ENCODE measurements around the gene RADIL.

The RADIL gene

DNA sequence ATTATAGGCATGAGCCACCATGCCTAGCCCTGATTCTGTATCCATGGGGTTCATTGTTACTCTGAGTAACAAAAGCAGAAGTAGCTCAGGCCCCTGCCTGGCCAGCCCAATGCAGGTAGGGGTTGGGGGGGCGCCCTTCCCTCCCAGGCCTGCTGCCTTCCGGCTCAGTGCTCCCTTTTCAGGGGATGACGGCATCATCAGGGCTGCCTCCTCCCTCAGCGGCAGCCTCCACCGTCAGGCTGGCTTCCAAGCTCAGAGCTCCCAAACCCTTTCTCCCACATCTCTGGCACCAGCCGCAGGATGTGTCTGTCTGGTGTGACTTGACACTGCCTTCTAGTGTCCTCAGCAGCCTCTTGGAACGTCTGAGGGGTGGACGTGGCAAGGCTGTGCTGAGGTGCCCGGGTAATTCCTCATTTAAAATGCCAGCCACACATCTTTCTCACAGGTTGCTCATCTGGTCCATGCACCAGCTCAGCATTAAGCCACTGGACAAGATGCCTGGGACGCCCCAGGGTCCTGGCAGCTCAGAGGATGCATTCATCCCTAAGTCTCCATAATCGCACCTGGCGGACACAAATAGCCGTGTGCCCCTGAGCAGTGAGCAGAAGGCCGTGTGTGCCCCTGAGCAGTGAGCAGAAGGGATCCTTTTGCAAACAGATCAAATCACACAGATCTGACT, 59.9 kb downstream of the RADIL start:
- H3K9me3 ChIP-seq (ENCODE audit: insufficient read depth, low read depth, low read length): no peaks in the 10 kb centered on the region
- H3K4me3 ChIP-seq (ENCODE audit: low read length): no peak overlapping the region
- H3K27ac ChIP-seq (ENCODE audit: low read depth, low read length): no peak overlapping the region
- H3K9ac ChIP-seq (ENCODE audit: low read depth, low read length): no peak overlapping the region
- H3K4me1 ChIP-seq (ENCODE audit: insufficient read depth, low read length): no peaks in the 10 kb centered on the region
- no peaks in the 10 kb centered on the region for H3K27me3 ChIP-seq (ENCODE audit: insufficient read depth, low read length)
- no peaks in the 10 kb centered on the region for H3K36me3 ChIP-seq (ENCODE audit: insufficient read depth, low read length)
- 92% methylated on average over 14 of the region's 14 CpGs for WGBS

DNA sequence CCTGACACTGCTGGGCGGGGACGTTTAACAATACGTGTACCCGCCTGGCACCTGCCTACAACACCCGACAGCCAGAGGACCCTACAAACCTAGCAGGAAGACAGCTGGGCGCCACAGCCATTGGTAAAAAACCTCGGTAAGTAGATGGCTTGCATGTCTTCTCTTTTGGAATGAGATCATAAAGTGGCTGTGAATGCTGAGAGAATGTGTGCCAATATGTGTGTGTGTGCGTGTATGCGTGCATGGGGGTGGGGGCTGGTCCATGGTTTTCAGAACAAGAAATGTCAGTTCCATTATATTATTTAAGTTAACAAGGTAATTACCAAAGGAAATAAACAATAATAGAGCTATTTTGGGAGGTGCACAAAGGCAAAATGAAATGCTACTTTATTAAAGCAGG, 60.8 kb downstream of the RADIL start:
- H3K4me3 ChIP-seq (ENCODE audit: low read length): no peak overlapping the region
- WGBS: 88% methylated on average over 9 of the region's 9 CpGs
- H3K4me1 ChIP-seq (ENCODE audit: insufficient read depth, low read length): no peaks in the 10 kb centered on the region
- H3K9me3 ChIP-seq (ENCODE audit: insufficient read depth, low read depth, low read length): no peaks in the 10 kb centered on the region
- H3K36me3 ChIP-seq (ENCODE audit: insufficient read depth, low read length): no peaks in the 10 kb centered on the region
- no peaks in the 10 kb centered on the region for H3K27me3 ChIP-seq (ENCODE audit: insufficient read depth, low read length)
- no peak overlapping the region for H3K27ac ChIP-seq (ENCODE audit: low read depth, low read length)
- H3K9ac ChIP-seq (ENCODE audit: low read depth, low read length): no peak overlapping the region

DNA sequence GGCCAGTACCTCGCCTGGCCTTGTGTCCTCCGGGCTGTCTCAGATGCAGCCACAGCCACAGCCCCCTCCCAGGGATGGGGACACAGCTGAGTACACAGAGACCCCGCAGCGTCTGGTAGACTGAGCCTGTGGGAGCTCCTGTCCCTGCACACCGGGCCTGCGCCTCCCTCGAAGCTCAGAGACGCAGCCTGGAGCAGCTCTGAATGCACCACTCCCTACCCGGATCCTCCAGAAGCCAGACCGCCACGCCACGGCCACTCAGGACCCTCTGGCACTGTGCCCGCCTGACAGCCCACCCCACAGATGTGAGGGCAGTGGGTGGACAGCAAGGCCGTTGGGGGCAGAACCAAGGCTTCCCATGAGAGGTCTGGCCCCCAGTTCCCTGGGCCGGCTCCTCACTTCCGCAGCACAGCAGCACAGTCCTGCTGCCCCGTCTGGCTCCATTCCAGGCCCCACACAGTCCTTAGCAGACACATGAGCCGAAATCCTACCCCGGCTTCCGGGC, 62.5 kb downstream of the RADIL start:
- WGBS: 91% methylated on average over 20 of the region's 20 CpGs
- no peak overlapping the region for H3K27ac ChIP-seq (ENCODE audit: low read depth, low read length)
- no peak overlapping the region for H3K9ac ChIP-seq (ENCODE audit: low read depth, low read length)
- H3K4me1 ChIP-seq (ENCODE audit: insufficient read depth, low read length): no peaks in the 10 kb centered on the region
- no peaks in the 10 kb centered on the region for H3K9me3 ChIP-seq (ENCODE audit: insufficient read depth, low read depth, low read length)
- H3K36me3 ChIP-seq (ENCODE audit: insufficient read depth, low read length): no peaks in the 10 kb centered on the region
- H3K27me3 ChIP-seq (ENCODE audit: insufficient read depth, low read length): no peaks in the 10 kb centered on the region
- H3K4me3 ChIP-seq (ENCODE audit: low read length): no peak overlapping the region

DNA sequence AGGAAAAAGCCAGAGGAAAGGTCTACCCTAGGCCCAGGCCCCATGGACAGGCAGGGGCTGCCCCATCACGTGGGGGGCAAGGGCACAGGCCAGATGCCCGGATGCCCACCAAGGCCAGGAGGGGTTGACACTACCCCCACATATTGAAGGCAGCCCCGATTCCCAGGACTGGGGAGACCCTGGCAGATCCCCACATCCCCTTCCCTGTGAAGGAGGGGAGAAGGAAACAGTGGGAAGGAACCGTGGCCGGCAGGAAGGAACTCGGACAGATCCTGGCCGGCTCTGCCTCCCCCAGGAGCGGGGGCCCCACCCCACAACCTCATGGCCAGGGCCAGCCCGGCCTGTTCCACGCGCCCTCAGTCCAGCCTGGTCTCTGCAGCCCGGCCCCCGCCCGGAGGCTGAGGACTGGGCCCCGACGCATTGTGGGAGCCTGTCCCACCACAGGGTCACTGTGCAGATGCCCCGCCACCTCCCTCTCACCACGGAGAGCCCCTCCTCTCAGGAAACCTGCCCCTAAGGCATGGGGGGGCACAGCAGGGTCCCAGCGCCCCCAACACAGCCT, 63.0 kb downstream of the RADIL start:
- 92% methylated on average over 18 of the region's 19 CpGs for WGBS
- H3K4me1 ChIP-seq (ENCODE audit: insufficient read depth, low read length): no peaks in the 10 kb centered on the region

DNA sequence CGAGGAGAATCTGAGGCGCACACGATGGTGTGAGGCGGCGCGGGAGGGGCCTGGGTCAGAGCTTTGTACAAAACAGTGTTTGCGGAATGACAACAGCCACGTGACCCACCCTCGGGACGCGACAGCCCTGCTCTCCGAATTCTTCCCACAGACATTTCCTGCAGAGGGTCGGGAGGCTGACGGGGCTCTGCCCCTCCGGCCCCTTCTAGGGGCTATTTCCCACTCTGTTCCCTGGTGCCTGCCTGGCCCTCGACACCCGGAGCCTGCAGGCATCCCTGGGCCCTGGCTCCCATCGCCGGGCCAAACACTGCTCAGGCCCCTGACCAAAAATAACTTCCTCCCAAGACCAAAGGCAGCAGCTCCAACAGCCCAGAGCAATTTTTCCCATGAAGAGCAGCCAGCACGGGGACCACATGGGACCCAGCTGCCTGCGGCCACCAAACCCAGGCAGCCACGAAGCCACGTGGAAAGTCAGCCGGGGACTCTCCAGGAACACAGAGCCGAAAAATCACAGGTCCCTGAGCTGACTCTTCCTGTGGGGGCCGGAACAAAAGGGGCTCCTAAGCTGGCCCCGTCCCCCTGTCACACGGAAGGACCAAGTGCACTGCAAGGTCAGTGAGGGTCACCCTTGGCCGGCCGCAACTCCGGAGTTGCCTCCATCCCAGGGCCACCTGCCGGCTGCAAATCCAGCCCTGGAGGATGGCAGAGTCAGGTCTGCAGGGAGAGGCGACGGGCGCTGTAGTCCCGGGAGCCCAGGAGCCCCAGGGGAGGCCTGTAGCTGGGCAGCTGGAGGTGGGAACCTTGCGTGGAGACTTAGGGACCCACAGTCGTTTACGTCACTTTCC, 63.7 kb downstream of the RADIL start:
- no peak overlapping the region for H3K9ac ChIP-seq (ENCODE audit: low read depth, low read length)
- H3K27me3 ChIP-seq (ENCODE audit: insufficient read depth, low read length): no peaks in the 10 kb centered on the region
- 93% methylated on average over 39 of the region's 39 CpGs for WGBS
- H3K4me1 ChIP-seq (ENCODE audit: insufficient read depth, low read length): no peaks in the 10 kb centered on the region
- no peak overlapping the region for H3K27ac ChIP-seq (ENCODE audit: low read depth, low read length)
- H3K9me3 ChIP-seq (ENCODE audit: insufficient read depth, low read depth, low read length): no peaks in the 10 kb centered on the region
- no peak overlapping the region for H3K4me3 ChIP-seq (ENCODE audit: low read length)
- no peaks in the 10 kb centered on the region for H3K36me3 ChIP-seq (ENCODE audit: insufficient read depth, low read length)

More for the DNA sequence above, 63.0 kb downstream of the RADIL start:
- H3K4me3 ChIP-seq (ENCODE audit: low read length): no peak overlapping the region
- no peaks in the 10 kb centered on the region for H3K27me3 ChIP-seq (ENCODE audit: insufficient read depth, low read length)
- no peaks in the 10 kb centered on the region for H3K9me3 ChIP-seq (ENCODE audit: insufficient read depth, low read depth, low read length)
- no peak overlapping the region for H3K27ac ChIP-seq (ENCODE audit: low read depth, low read length)
- H3K36me3 ChIP-seq (ENCODE audit: insufficient read depth, low read length): no peaks in the 10 kb centered on the region
- H3K9ac ChIP-seq (ENCODE audit: low read depth, low read length): no peak overlapping the region

DNA sequence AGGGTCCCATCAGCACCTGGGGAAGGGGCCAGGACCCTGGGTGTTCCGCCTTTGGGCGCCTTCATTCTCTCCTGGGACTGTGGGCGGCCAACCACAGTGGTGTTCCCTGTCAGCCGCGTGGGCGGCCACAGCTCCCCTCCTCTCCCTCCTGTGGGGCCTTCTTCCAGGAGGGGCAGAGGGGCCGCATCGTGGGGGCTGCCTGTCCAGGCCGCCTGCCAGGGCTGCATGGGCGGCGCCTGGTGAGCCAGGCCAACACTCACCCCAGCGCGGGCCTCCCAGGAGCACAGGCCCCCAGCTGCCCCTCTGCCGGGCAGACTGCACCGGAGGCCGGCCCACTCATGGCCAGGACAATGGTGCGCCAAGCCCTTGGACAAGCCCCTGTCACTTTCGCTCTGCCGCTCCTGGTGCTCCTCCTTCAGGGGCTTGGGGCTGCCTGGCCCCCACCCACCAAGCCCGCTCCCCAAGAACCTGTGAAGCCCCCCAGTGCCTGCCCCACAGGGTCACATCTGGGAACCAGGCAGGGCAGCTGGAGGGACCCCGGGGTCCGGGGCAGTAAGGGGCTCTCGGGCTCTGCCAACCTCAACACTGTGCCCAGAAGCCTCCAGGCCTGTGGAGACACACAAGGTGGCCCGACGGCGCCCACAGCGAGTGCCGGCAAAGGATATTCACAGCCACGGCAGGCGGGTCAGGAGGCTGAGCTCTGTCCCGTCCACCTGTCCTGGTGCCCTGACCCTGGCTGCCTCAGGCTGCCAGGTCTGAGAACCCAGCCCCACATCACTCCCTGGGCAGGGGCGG, 65.3 kb downstream of the RADIL start:
- no peak overlapping the region for H3K9ac ChIP-seq (ENCODE audit: low read depth, low read length)
- H3K4me3 ChIP-seq (ENCODE audit: low read length): no peak overlapping the region
- no peaks in the 10 kb centered on the region for H3K9me3 ChIP-seq (ENCODE audit: insufficient read depth, low read depth, low read length)
- H3K27ac ChIP-seq (ENCODE audit: low read depth, low read length): no peak overlapping the region
- WGBS: 93% methylated on average over 31 of the region's 32 CpGs
- H3K27me3 ChIP-seq (ENCODE audit: insufficient read depth, low read length): no peaks in the 10 kb centered on the region
- H3K36me3 ChIP-seq (ENCODE audit: insufficient read depth, low read length): no peaks in the 10 kb centered on the region
- H3K4me1 ChIP-seq (ENCODE audit: insufficient read depth, low read length): no peaks in the 10 kb centered on the region

DNA sequence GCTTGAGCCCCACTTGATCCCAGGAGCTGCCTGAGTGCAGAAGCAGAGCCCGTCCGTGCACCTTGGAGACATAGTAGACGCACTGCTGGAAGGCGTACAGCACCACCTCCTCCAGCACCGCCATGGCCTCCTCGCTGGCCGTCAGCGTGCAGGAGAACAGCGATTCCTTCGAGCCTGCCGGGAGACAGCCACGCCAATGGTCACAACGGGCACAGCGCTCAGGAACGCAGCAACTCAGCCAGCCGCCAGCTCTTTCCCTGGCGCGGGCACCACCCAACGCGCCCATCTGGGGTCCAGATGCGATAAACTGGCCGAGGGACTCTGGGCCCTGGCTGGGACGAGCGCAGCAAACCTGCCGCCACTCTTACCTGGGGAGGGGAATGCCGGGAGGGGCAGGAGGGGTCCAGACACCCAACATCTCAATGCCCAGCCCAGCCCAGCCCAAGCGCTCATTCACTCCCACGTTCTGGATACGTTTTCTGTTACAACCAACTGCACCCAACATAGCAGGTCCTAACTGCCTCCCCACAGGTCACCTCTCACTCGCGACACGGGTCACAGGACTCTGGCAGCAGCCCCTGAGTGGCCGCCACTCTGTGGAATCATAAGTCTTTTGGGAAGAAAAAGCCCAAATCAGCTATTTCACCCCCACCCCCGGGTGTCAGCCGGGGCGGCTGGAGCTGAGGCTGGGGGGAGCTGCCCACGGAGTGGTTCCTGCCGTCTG, 66.2 kb downstream of the RADIL start:
- Histone ChIP-seq H3K27ac (ENCODE audit: low read depth, low read length) (no peak overlapping the region), H3K4me1 (ENCODE audit: insufficient read depth, low read length) (no peaks in the 10 kb centered on the region), H3K4me3 (ENCODE audit: low read length) (no peak overlapping the region), H3K9me3 (ENCODE audit: insufficient read depth, low read depth, low read length) (no peaks in the 10 kb centered on the region), H3K27me3 (ENCODE audit: insufficient read depth, low read length) (no peaks in the 10 kb centered on the region), H3K36me3 (ENCODE audit: insufficient read depth, low read length) (no peaks in the 10 kb centered on the region), H3K9ac (ENCODE audit: low read depth, low read length) (no peak overlapping the region)
- 94% methylated on average over 38 of the region's 38 CpGs for WGBS

DNA sequence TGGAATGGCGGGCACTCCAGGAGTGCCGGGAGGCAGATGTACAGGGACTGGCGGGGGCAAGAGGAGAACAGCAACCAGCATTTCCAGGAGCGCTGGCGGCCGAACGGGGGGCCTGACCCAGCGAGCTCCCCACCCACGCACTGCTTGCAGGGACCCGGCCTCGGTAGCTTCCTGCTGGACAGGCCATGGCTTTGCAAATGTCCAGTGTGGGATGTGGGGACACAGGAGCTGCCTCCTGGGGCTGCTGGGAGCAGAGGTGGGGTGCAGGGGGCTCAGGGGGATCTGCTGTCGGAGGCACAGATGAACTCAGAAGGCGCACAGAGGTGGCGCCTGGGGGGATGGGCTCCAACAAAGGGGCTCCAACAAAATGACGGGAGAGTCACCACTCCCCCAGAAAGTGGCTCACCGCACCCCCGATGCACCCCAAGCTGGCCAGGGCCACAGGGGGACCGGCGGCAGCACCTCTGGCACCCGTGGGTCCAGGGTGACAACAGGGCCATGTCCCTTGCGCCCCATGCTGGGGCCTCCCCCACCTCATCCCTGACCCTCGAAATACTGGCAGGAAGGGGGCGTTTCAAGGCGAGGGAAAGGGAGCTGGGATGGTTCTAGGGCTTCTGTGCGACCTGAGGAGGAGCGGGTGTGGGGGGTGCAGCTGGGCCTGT, 67.0 kb downstream of the RADIL start:
- H3K27ac ChIP-seq (ENCODE audit: low read depth, low read length): no peak overlapping the region
- H3K36me3 ChIP-seq (ENCODE audit: insufficient read depth, low read length): no peaks in the 10 kb centered on the region
- H3K4me1 ChIP-seq (ENCODE audit: insufficient read depth, low read length): no peaks in the 10 kb centered on the region
- WGBS: 95% methylated on average over 26 of the region's 26 CpGs
- H3K4me3 ChIP-seq (ENCODE audit: low read length): no peak overlapping the region
- no peaks in the 10 kb centered on the region for H3K9me3 ChIP-seq (ENCODE audit: insufficient read depth, low read depth, low read length)
- H3K9ac ChIP-seq (ENCODE audit: low read depth, low read length): no peak overlapping the region
- no peaks in the 10 kb centered on the region for H3K27me3 ChIP-seq (ENCODE audit: insufficient read depth, low read length)

DNA sequence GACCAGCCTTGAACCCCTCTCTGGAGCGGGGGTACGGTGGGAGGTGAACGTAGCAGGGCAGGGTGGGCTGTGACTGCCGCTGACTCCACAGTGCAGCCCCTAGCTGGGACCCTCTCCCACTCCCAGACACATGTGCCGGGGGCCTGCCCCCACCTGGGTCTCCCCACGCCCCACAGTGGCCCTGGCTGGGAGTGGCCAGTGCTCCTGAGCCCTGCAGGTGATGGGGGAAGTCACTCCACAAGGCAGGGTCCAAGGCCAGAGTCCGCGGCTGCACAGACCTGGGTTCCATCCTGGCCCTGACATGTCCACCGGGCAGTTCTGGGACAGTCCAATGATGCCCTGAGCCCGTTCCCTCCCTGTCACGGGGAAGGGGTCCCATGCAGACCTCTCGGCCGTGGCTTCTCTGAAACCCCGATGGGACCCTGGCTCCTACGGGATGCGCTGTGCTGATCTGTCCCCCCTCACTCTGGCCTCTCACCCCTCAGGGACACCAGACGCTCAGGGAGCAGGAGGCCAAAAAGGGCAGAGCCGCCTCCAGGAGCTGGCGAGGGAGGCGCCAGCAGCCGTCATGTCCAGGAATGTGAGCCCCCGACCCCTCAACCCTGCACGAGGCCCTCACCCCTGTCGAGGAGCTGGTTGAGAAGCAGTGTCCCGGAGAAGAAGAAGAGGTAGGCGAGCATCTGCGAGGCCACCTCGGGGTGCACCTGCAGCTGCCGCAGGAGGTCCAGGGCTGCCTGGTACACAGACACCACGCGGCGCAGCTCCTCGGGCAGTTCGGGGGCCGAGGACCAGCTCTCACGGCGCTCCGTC, 67.7 kb downstream of the RADIL start:
- Histone ChIP-seq H3K36me3 (ENCODE audit: insufficient read depth, low read length) (no peaks in the 10 kb centered on the region), H3K4me3 (ENCODE audit: low read length) (no peak overlapping the region), H3K27ac (ENCODE audit: low read depth, low read length) (no peak overlapping the region), H3K27me3 (ENCODE audit: insufficient read depth, low read length) (no peaks in the 10 kb centered on the region), H3K9me3 (ENCODE audit: insufficient read depth, low read depth, low read length) (no peaks in the 10 kb centered on the region), H3K9ac (ENCODE audit: low read depth, low read length) (no peak overlapping the region), H3K4me1 (ENCODE audit: insufficient read depth, low read length) (no peaks in the 10 kb centered on the region)
- 95% methylated on average over 38 of the region's 38 CpGs for WGBS
